NCI-H146 (cell line): ENCODE data around the gene NACC1.
A peak's percentile ranks its signal among the peaks of the same experiment; 100 is the strongest.
"Not testable (repeated sequence)": the region's sequence is repeated elsewhere in the genome, so short reads cannot be mapped to it uniquely, and the experiment has no call there.

Experiments used
- DNase-seq: peaks from one replicate; lab custom pipeline; 2025; lab: John Stamatoyannopoulos, UW

NACC1 gene

GRCh38 chr19:13164343-13165161 lies 46.5 kb downstream of the NACC1 start:
- DNase-seq = peak; percentile 91

- no peak for DNase-seq
Measured at GRCh38 chr19:13165162-13165997, 47.3 kb downstream of the NACC1 start.

GRCh38 chr19:13166151-13166550 lies 48.1 kb downstream of the NACC1 start:
- not testable (repeated sequence) for DNase-seq

GRCh38 chr19:13169769-13170168 lies 51.7 kb downstream of the NACC1 start:
- DNase-seq = no peak

GRCh38 chr19:13171146-13171545 lies 53.1 kb downstream of the NACC1 start:
- no peak for DNase-seq

- DNase-seq = no peak
Measured at GRCh38 chr19:13172346-13173138, 54.5 kb downstream of the NACC1 start.

- no peak for DNase-seq
Measured at GRCh38 chr19:13173139-13173737, 55.2 kb downstream of the NACC1 start.

GRCh38 chr19:13176345-13176744 lies 58.3 kb downstream of the NACC1 start:
- DNase-seq = no peak

- not testable (repeated sequence) for DNase-seq
Measured at GRCh38 chr19:13177584-13177983, 59.5 kb downstream of the NACC1 start.

GRCh38 chr19:13178291-13178690 lies 60.2 kb downstream of the NACC1 start:
- DNase-seq = not testable (repeated sequence)

GRCh38 chr19:13181747-13182388 lies 63.8 kb downstream of the NACC1 start:
- DNase-seq = no peak

GRCh38 chr19:13184926-13185325 lies 66.9 kb downstream of the NACC1 start:
- not testable (repeated sequence) for DNase-seq

- DNase-seq = peak; percentile 68
Measured at GRCh38 chr19:13185763-13186657, 67.9 kb downstream of the NACC1 start.

- not testable (repeated sequence) for DNase-seq
Measured at GRCh38 chr19:13186688-13187087, 68.6 kb downstream of the NACC1 start.

GRCh38 chr19:13187419-13187818 lies 69.4 kb downstream of the NACC1 start:
- DNase-seq = no peak

GRCh38 chr19:13189600-13189999 lies 71.5 kb downstream of the NACC1 start:
- no peak for DNase-seq
